Thyroid gland (tissue), 4 donors: ENCODE data around the gene LRRC37A3. TPM values are rescaled to one million over a fixed set of nuclear protein-coding genes. Genes with fewer than 3 reads are reported as not detected.
A peak's percentile ranks its signal among the peaks of the same experiment; 100 is the strongest.
"Not testable (repeated sequence)": the region's sequence is repeated elsewhere in the genome, so short reads cannot be mapped to it uniquely, and the experiment has no call there.

Experiments
- DNase-seq, 2 donors: peaks; one replicate each; pipeline ENCODE4 v3.0.0-alpha.2; 2019
- H3K27ac ChIP-seq, 3 donors: fragments of 200-600 bp; sonication (generic); 1 replicate in 2 of 3; 2 replicates in 1 of 3; pipeline ENCODE4 v1.5.1; 2016 to 2019; ENCODE audit warnings: mild to moderate bottlenecking in 1 of 3, moderate library complexity in 1 of 3
- H3K27me3 ChIP-seq: fragments of 200-600 bp; sonication (generic); one replicate; pipeline ENCODE4 v1.5.1; 2019
- H3K36me3 ChIP-seq, 2 donors: fragments of 200-600 bp; sonication (generic); one replicate each; pipeline ENCODE4 v1.5.1; 2016 to 2019
- H3K4me1 ChIP-seq, 2 donors: fragments of 200-600 bp; sonication (generic); one replicate each; pipeline ENCODE4 v1.5.1; 2017 to 2019
- H3K4me3 ChIP-seq, 3 donors: fragments of 200-600 bp; sonication (generic); replicated peaks in 1 of 3; 1 replicate in 2 of 3; 2 replicates in 1 of 3; pipeline ENCODE4 v1.5.1; 2016; ENCODE audit warnings: mild to moderate bottlenecking in 1 of 3
- H3K9me3 ChIP-seq: fragments of 200-600 bp; sonication (generic); one replicate; pipeline ENCODE4 v1.5.1; 2017
- POLR2A ChIP-seq, 2 donors: fragments of 450-650 bp; IDR thresholded peaks; one replicate each; pipeline ENCODE4 v1.6.1; 2017; ENCODE audit warnings: antibody characterized with exemption in 2 of 2, mild to moderate bottlenecking in 2 of 2, moderate library complexity in 1 of 2
- WGBS, 2 donors: methylation state at CpG; one replicate each; pipeline ENCODE4 v1.1.5; 2017; 5-methylcytosine and 5-hydroxymethylcytosine counted together
- intact Hi-C: fragments of 100-400 bp; cut with DNase I; formaldehyde crosslinking; loops from one replicate; pipeline ENCODE4 v1.15.1; 2023
- total RNA-seq, 4 donors: library from RNA; depleted of rRNA; stranded (reverse); fragments of >200 nt; gene quantifications; one replicate each; pipeline ENCODE4 v1.2.3, GENCODE V29; 2016
- TF ChIP-seq, protein P1 (sequence below), 6 experiments: fragments of 200-600 bp in 3 of 6; fragments of 450-650 bp in 3 of 6; sonication (generic) in 3 of 6; IDR thresholded peaks; one replicate each; pipeline ENCODE4 v1.5.1; 2016 to 2019; ENCODE audit warnings: antibody characterized with exemption in 6 of 6, mild to moderate bottlenecking in 2 of 6, inconsistent platforms in 1 of 6, moderate library complexity in 1 of 6

Gene LRRC37A3
- total RNA-seq, 4 donors from 2014 or later: 9.2 to 20.3 (median 12.8) TPM

DNA sequence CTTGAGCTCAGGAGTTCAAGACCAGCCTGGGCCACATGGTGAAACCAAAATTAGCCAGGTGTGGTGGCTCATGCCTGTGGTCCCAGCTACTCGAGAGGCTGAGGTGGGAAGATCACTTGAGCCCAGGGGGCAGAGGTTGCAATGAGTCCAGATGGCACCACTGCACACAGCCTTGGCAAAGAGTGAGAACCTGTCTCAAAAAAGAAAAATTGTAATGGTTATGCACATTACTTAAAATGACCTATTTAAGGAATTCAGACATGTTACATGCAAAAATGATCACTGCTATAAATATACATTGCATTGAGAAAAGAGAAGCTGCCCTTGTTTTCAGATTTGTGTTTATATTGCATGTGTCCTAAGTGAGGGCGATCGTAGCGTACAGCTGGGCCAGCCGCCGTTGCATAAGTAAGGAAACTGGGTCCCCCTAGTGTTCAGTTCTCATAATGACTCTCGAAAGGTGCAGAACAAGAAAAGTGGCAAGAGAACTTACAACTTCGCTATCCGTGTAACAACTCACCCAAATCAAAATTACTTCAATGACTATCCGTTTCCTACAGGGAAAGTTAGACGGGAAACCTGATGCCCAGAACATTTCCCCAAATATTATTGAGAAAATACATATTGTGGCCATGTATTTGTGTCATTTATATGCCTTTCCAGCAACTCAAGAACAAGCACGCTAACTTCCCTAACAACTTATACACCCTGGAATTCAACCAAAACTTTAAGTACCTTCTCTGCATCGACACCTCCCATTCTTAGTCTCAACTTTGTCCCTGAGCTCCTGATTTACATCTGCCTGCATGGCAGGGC is 42.5 kb upstream of the LRRC37A3 start:
- H3K36me3 ChIP-seq, intact Hi-C loops, H3K4me1 ChIP-seq, H3K27ac ChIP-seq, H3K9me3 ChIP-seq, H3K27me3 ChIP-seq, H3K4me3 ChIP-seq: not testable (repeated sequence)
- peak; percentile 50 to 51 for DNase-seq
- WGBS, 2 donors: 2 to 3% methylated on average over 13 of the region's 13 CpGs
- TF ChIP-seq, protein P1, sequence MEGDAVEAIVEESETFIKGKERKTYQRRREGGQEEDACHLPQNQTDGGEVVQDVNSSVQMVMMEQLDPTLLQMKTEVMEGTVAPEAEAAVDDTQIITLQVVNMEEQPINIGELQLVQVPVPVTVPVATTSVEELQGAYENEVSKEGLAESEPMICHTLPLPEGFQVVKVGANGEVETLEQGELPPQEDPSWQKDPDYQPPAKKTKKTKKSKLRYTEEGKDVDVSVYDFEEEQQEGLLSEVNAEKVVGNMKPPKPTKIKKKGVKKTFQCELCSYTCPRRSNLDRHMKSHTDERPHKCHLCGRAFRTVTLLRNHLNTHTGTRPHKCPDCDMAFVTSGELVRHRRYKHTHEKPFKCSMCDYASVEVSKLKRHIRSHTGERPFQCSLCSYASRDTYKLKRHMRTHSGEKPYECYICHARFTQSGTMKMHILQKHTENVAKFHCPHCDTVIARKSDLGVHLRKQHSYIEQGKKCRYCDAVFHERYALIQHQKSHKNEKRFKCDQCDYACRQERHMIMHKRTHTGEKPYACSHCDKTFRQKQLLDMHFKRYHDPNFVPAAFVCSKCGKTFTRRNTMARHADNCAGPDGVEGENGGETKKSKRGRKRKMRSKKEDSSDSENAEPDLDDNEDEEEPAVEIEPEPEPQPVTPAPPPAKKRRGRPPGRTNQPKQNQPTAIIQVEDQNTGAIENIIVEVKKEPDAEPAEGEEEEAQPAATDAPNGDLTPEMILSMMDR (IDR thresholded peaks at IDR 0.05): peak; percentile 20 to 82 (median 66)

DNA sequence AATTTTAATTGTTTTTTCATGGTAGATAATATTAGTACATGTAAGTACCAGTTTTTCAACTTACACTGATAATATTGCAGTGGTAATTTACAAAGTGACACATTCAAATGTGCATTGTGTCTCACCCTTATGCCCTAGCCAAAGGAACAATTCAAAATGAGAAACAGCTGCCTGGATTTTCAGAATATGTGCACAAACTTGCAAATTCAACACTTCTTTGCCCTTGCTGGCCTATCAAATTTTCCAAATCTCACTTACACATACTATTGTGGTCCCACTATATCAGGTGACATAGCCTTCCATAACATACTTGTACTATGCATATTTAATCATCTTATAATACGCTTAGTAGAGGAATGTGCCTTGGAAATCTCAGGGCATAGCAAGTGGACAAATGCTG is 32.6 kb upstream of the LRRC37A3 start:
- H3K4me1 ChIP-seq: no peaks in the 10 kb centered on the region
- 97 to 100% methylated on average over 1 of the region's 1 CpG for WGBS, 2 donors
- DNase-seq: no peak

DNA sequence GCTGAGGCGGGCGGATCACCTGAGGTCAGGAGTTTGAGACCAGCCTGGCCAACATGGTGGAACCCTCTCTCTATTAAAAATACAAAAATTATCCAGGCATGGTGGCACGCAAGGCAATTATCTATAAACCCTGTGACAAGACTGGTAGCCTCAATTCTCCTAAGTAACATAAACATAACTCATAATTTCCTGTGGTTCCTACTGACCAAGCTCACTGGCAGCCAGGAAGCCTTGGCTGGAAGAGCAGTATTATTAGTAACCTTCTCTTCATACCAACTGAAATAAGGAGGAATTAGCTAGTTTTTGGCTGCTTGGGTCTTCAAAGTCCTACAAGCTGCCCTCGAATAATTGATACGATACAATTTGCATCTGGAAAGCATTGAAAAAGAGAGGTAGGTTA is 31.6 kb upstream of the LRRC37A3 start:
- no peaks in the 10 kb centered on the region for H3K36me3 ChIP-seq
- intact Hi-C loops: no loop called here
- no peaks in the 10 kb centered on the region for H3K4me1 ChIP-seq
- no peak for TF ChIP-seq POLR2A (IDR thresholded peaks at IDR 0.05)
- TF ChIP-seq, protein P1 (IDR thresholded peaks at IDR 0.05): no peak
- H3K27me3 ChIP-seq: no peaks in the 10 kb centered on the region
- DNase-seq: no peak
- H3K9me3 ChIP-seq: no peaks in the 10 kb centered on the region
- no peak overlapping the region for H3K4me3 ChIP-seq
- no peak overlapping the region for H3K27ac ChIP-seq
- WGBS, 2 donors: 95 to 98% methylated on average over 5 of the region's 5 CpGs

More for the DNA sequence above, 32.6 kb upstream of the LRRC37A3 start:
- intact Hi-C loops: no loop called here
- Histone ChIP-seq H3K9me3 (no peaks in the 10 kb centered on the region), H3K27me3 (no peaks in the 10 kb centered on the region), H3K27ac (no peak overlapping the region), H3K4me3 (no peak overlapping the region), H3K36me3 (no peaks in the 10 kb centered on the region)
- TF ChIP-seq, protein P1 (IDR thresholded peaks at IDR 0.05): no peak
- no peak for TF ChIP-seq POLR2A (IDR thresholded peaks at IDR 0.05)

DNA sequence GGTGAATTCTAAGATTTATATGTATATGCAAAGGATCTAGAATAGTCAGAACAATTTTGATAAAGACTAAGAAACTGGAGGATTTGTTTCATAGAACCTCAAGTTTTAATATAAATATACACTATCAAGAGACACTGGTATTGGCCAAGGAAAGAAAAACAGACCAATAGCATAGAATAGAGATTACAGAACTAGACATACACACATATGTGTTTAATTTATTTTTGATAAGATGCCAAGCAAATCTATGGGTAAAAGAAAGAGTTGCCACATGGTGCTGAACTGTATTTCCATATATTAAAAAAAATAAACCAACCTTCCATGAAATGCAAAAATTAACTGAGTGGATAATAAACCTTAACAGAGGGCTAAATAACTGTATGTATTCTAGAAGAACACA is 27.9 kb upstream of the LRRC37A3 start:
- intact Hi-C loops: no loop called here
- H3K4me3 ChIP-seq: no peak overlapping the region
- no peaks in the 10 kb centered on the region for H3K4me1 ChIP-seq
- no peak for TF ChIP-seq POLR2A (IDR thresholded peaks at IDR 0.05)
- TF ChIP-seq, protein P1 (IDR thresholded peaks at IDR 0.05): no peak
- DNase-seq: no peak
- no peaks in the 10 kb centered on the region for H3K9me3 ChIP-seq
- H3K27me3 ChIP-seq: no peaks in the 10 kb centered on the region
- H3K27ac ChIP-seq: no peak overlapping the region
- H3K36me3 ChIP-seq: no peaks in the 10 kb centered on the region

DNA sequence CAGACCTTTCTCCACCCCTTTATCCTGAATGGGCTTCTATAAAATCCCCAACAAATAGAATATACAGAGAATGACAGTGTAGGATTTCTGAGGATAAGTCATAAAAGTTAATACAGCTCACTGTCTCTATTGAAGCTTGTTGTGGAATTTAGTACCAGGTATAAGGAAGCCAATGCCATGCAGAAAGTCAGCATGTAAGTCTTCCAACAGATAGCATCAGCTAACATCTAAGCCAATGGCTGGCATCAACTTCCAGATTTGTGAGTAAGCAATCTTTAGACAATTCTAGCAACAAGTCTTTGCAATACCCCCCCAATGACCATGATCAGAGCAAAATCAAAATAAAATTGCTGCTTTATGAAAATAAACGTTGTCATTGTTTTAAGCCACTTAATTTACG is 22.5 kb upstream of the LRRC37A3 start:
- H3K9me3 ChIP-seq: no peaks in the 10 kb centered on the region
- H3K4me1 ChIP-seq: peaks cover 5 to 8% of the 10 kb centered on the region in 2 donors
- DNase-seq: no peak
- intact Hi-C loops: no loop called here
- no peak for TF ChIP-seq POLR2A (IDR thresholded peaks at IDR 0.05)
- TF ChIP-seq, protein P1 (IDR thresholded peaks at IDR 0.05): no peak
- H3K4me3 ChIP-seq: no peak overlapping the region
- H3K27ac ChIP-seq: no peak overlapping the region
- H3K36me3 ChIP-seq: no peaks in the 10 kb centered on the region
- 83 to 93% methylated on average over 2 of the region's 2 CpGs for WGBS, 2 donors
- H3K27me3 ChIP-seq: no peaks in the 10 kb centered on the region
